Pancreas (tissue), 10 donors: Measurements from ENCODE around the gene HYOU1. TPM values are rescaled to one million over a fixed set of nuclear protein-coding genes. Genes with fewer than 3 reads are reported as not detected.

Source experiments
- ATAC-seq, 4 donors: fragments of 200-7000 bp; cut with Tn5 transposase; one replicate each; pipeline versions ENCODE4 v1.8.0 to v1.9.1; 2020; ENCODE audit warnings: mild to moderate bottlenecking in 4 of 4, moderate library complexity in 4 of 4
- DNase-seq, 6 donors: peaks; one replicate each; pipeline ENCODE4 v3.0.0-alpha.2; 2020
- FAIRE-seq: peaks from 2 replicates; lab custom pipeline; 2012; peaks lifted over from hg19 to GRCh38; lab: Jason Lieb, UNC
- H3K27ac ChIP-seq, 4 donors: fragments of 200-600 bp; sonication (generic); 1 replicate in 3 of 4; 2 replicates in 1 of 4; pipeline versions ENCODE4 v1.5.0 to v1.8.0; 2020
- H3K27me3 ChIP-seq, 4 donors: fragments of 200-600 bp; one replicate each; pipeline ENCODE4 v1.8.0; 2021
- H3K36me3 ChIP-seq, 3 donors: fragments of 200-600 bp; sonication (generic) in 1 of 3; one replicate each; pipeline versions ENCODE4 v1.5.0 to v1.8.0; 2020 to 2021
- H3K4me1 ChIP-seq, 3 donors: fragments of 200-600 bp; one replicate each; pipeline ENCODE4 v1.8.0; 2021
- H3K4me3 ChIP-seq, 4 donors: fragments of 200-600 bp; sonication (generic) in 2 of 4; one replicate each; pipeline versions ENCODE4 v1.5.0 to v1.8.0; 2020 to 2021
- H3K9me3 ChIP-seq, 4 donors: fragments of 200-600 bp; one replicate each; pipeline ENCODE4 v1.8.0; 2021
- WGBS, 2 donors: extraction: QIAGEN DNeasy Blood & Tissue Kit; methylation state at CpG; one replicate each; pipeline ENCODE4 v1.1.7; 2013; 5-methylcytosine and 5-hydroxymethylcytosine counted together
- intact Hi-C, 3 donors: fragments of 100-400 bp; cut with DNase I; formaldehyde crosslinking; loops; one replicate each; pipeline versions ENCODE4 v1.11.1 to v1.14.2; 2022
- polyA plus RNA-seq, 2 donors: library from polyadenylated mRNA; stranded (reverse); fragments of 200-250 nt; gene quantifications; one replicate each; pipeline ENCODE4 v1.2.3, GENCODE V29; 2013
- total RNA-seq, 6 donors: library from RNA; stranded (reverse); fragmentation: NEBNext Ultra II Directional in 4 of 6; extraction: Animal tissue kit (Norgen Biotek cat#: 25700) in 4 of 6; gene quantifications; one replicate each; pipeline versions ENCODE4 v1.2.1 to v1.2.4, GENCODE V29; 2021 to 2023
- TF ChIP-seq, protein P1 (sequence below), 4 donors: fragments of 200-600 bp; sonication (generic) in 3 of 4; IDR thresholded peaks; one replicate each; pipeline versions ENCODE4 v1.5.0 to v1.8.0; 2021; ENCODE audit warnings: antibody characterized with exemption in 4 of 4
- donor health status: healthy with polysubstance abuse.
- donor health status: DM: no; HTN: no; CAD: no; lungs with moderate emphysema.
- donor health status: DM: no; HTN: no; CAD: no.
- donor health status: control.
- donor health status: control.
- donor health status: Bipolar disorder and iron deficiency.
- donor health status: DM: yes; HTN: yes; CAD: no.
- donor health status: DM: no; HTN: no; CAD: no.
- donor health status: DM: no; HTN: no; CAD: no.
- donor health status: DM: yes; HTN: yes; CAD: no.

Gene HYOU1
- total and polyA plus RNA-seq, 8 donors = 79.2 to 210 (median 143) TPM

DNA sequence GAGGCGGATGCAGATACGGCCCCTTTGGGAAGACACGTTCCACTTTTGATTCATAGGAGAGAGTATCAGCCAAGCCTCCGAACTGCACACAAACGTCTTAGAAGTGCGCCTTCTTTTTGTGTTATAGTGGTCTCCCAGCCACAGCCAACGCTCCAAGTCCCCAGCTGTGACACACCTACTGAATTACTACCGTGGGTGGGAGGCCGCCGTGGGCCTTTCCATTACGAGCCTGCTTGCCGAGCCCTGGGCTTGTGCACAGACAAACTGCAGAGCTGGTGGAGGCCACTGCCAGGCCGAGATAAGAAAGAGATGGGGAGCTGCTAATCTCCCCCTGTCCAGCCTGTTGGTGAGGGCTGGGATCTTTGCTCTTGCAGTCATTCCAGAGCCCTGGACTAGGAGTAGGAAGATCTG is 28.4 kb upstream of the HYOU1 start:
- H3K4me3 ChIP-seq = peak overlapping the region; percentile 52 to 99 (median 78)
- FAIRE-seq (no peak), ATAC-seq (peak in 2 of 4 donors; percentile 1 to 4), DNase-seq (no peak)
- H3K27me3 ChIP-seq = no peaks in the 10 kb centered on the region
- peaks cover 0 to 12% (median 4%) of the 10 kb centered on the region in 3 donors for H3K36me3 ChIP-seq
- 0 to 1% methylated on average over 13 of the region's 13 CpGs for WGBS, 2 donors
- TF ChIP-seq, protein P1, sequence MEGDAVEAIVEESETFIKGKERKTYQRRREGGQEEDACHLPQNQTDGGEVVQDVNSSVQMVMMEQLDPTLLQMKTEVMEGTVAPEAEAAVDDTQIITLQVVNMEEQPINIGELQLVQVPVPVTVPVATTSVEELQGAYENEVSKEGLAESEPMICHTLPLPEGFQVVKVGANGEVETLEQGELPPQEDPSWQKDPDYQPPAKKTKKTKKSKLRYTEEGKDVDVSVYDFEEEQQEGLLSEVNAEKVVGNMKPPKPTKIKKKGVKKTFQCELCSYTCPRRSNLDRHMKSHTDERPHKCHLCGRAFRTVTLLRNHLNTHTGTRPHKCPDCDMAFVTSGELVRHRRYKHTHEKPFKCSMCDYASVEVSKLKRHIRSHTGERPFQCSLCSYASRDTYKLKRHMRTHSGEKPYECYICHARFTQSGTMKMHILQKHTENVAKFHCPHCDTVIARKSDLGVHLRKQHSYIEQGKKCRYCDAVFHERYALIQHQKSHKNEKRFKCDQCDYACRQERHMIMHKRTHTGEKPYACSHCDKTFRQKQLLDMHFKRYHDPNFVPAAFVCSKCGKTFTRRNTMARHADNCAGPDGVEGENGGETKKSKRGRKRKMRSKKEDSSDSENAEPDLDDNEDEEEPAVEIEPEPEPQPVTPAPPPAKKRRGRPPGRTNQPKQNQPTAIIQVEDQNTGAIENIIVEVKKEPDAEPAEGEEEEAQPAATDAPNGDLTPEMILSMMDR (IDR thresholded peaks at IDR 0.05) = no peak
- H3K4me1 ChIP-seq = peaks cover 0 to 9% (median 9%) of the 10 kb centered on the region in 3 donors
- no peaks in the 10 kb centered on the region for H3K9me3 ChIP-seq
- peak overlapping the region; percentile 73 to 90 (median 89) for H3K27ac ChIP-seq
- intact Hi-C loops = no loop called here

DNA sequence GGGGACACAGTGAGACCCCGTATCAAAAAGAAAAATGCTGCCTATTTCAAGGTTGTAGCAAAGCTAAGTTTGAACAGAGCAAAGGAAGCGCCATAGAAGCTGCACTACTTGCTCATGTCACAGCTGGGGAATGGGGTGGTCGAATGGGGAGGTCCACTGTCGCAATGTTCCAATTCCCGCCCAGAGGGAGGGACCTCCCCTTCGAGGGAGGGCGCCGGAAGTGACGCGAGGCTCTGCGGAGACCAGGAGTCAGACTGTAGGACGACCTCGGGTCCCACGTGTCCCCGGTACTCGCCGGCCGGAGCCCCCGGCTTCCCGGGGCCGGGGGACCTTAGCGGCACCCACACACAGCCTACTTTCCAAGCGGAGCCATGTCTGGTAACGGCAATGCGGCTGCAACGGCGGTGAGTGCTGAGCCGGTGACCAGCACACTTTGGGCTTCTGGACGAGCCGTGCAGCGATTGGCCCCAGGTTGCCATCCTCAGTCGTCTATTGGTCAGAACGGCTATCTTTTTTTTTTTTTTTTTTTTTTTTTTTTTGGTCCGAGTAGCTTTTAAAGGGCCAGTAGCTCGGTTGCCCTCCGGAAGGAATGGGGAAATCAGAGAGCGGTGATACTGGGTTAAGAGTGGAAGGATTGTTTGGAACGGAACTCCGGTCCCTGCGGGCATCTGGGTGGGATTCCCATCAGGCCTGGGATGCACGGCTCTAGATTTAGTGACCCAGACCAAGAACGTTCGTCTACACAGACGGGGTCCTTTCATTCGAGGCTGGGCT is 27.8 kb upstream of the HYOU1 start, which contains the start of gene HMBS:
HMBS (plus strand) TSS at position 219 of the 774 bp plus-strand sequence; CDS start at position 372, 153 bp downstream.
- H3K9me3 ChIP-seq = no peaks in the 10 kb centered on the region
- peak within 1 kb of the TSS; percentile 52 to 99 (median 78) for H3K4me3 ChIP-seq
- no peaks in the 10 kb centered on the region for H3K27me3 ChIP-seq
- peak; percentile 75 for FAIRE-seq
- H3K27ac ChIP-seq = peak within 1 kb of the TSS; percentile 73 to 90 (median 89)
- TF ChIP-seq, protein P1 (IDR thresholded peaks at IDR 0.05) = no peak
- peaks cover 0 to 9% (median 9%) of the 10 kb centered on the region in 3 donors for H3K4me1 ChIP-seq
- DNase-seq = peak; percentile 89 to 95 (median 93)
- 0 to 1% methylated on average over 41 to 45 of the region's 45 CpGs for WGBS, 2 donors
- intact Hi-C loops = no loop called here
- peaks cover 0 to 18% (median 4%) of the 10 kb centered on the region in 3 donors for H3K36me3 ChIP-seq
- ATAC-seq = peak; percentile 96 to 98 (median 98)

DNA sequence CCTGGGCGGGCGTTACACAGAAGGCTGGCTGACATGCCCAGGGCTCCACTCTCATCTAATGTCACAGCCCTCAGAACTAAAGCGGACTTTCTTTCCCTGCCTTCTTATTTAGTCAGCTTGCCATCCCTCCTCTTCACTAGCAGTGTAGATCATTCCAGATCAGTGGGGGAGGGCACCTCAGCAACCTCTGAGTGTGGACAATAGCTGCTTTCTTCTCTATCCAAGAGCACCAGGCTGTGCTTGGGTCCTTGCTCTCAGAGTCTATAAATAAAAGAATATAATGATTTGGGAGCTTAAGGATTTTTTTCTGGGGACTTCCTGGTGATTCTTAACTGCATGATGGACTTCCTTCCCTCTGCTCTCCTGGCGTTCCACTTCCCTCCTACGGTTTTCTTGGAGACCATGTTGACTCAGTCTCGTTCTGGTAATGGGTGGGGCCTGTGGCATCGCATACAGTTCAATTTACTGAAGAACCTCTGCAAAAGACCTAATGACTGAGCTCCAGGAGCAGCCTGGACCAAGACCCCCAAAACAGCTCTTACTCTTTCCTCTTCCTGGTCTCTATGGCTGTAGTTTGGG is 24.8 kb upstream of the HYOU1 start:
- TF ChIP-seq, protein P1 (IDR thresholded peaks at IDR 0.05) = no peak
- Histone ChIP-seq H3K27me3 (no peaks in the 10 kb centered on the region), H3K36me3 (peaks cover 0 to 48% (median 34%) of the 10 kb centered on the region in 3 donors), H3K27ac (peak overlapping the region in 1 of 4 donors; percentile 6), H3K4me1 (peaks cover 0 to 9% (median 9%) of the 10 kb centered on the region in 3 donors), H3K9me3 (no peaks in the 10 kb centered on the region), H3K4me3 (no peak overlapping the region)
- 75 to 79% methylated on average over 7 of the region's 7 CpGs for WGBS, 2 donors
- FAIRE-seq = no peak
- no peak for ATAC-seq
- intact Hi-C loops = no loop called here
- DNase-seq = no peak

DNA sequence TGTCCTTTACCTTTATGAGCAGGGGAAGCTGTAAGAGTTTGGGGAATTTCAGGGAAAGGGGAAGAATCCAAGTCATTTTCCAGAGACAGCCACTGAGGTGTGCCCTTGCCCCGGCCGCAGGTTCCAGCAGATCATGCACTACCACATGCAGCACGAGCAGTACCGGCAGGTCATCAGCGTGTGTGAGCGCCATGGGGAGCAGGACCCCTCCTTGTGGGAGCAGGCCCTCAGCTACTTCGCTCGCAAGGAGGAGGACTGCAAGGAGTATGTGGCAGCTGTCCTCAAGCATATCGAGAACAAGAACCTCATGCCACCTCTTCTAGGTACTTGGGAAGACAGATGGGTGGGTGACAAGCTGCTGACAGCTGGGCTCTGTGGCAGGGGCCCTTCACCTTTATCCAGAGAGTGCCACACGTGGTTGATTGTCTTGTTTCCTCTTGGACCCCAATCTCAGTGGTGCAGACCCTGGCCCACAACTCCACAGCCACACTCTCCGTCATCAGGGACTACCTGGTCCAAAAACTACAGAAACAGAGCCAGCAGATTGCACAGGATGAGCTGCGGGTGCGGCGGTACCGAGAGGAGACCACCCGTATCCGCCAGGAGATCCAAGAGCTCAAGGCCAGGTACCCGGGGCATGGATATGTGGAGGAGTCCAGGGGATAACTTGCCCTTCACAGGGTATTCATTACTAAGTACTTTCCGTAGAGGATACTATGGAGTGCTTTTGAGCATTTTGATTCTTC is 21.8 kb upstream of the HYOU1 start:
- H3K27me3 ChIP-seq = no peaks in the 10 kb centered on the region
- ATAC-seq (no peak), DNase-seq (no peak), FAIRE-seq (no peak)
- no peaks in the 10 kb centered on the region for H3K4me1 ChIP-seq
- TF ChIP-seq, protein P1 (IDR thresholded peaks at IDR 0.05) = no peak
- WGBS, 2 donors = 90 to 92% methylated on average over 19 of the region's 19 CpGs
- no peak overlapping the region for H3K27ac ChIP-seq
- H3K4me3 ChIP-seq = no peak overlapping the region
- H3K9me3 ChIP-seq = no peaks in the 10 kb centered on the region
- H3K36me3 ChIP-seq = peaks cover 0 to 64% (median 51%) of the 10 kb centered on the region in 3 donors
- intact Hi-C loops = no loop called here
